DMS153 (cell line): ENCODE measurements around the gene DIABLO.
"Not testable (repeated sequence)": the region's sequence is repeated elsewhere in the genome, so short reads cannot be mapped to it uniquely, and the experiment has no call there.

Experiments
- DNase-seq: peaks from one replicate; lab custom pipeline; 2025; lab: John Stamatoyannopoulos, UW

DIABLO gene

GRCh38 chr12:122189626-122190475, 36.0 kb downstream of the DIABLO start:
- no peak for DNase-seq

DNA sequence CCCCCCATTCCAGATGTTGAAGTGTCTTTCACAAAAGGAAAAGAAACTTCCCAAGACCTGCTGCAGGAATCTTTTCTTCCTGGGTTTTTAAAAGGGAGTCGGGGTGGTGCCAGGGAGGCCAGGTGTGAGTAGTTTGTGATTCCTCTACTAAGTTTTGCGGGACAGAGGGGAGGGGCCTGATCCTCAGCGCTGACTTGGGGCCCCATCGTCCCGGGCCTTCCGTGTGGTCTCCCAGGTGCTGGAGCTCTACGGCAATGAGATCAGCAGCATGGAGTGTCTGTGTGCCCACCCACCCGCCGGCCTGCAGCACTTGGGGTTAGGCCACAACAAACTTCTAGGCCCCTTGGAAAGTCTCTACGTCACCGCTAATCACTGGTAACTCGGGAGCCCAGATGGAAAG, 38.4 kb downstream of the DIABLO start:
- no peak for DNase-seq

DNA sequence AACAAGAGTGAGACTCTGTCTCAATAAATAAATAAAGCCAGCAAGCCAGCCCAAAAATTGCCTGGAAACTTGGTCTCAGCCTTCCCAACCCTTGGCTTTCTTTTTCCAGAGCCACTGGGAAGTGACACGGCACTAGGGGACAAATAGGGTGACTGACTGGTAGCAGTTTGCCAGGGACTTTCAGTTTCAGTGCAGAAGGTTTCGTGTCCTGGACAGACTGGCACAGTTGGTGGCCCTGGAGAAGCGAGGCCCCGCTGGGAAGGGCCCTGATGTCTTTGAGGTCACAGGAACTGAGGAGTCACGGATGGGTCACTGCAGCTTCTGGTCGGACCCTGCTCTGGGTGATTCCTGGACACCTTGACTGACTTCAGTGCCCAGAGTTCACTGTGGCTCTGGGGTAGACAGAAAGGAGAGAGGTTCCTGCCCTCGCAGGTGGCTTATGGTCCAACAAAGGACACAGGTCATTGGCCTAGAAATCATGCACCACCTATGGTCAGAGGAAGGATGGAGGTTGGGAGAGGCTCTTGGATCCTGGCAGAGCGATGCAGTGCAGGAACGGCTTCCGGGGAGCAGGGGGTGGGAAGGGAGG, 40.3 kb downstream of the DIABLO start:
- no peak for DNase-seq

DNA sequence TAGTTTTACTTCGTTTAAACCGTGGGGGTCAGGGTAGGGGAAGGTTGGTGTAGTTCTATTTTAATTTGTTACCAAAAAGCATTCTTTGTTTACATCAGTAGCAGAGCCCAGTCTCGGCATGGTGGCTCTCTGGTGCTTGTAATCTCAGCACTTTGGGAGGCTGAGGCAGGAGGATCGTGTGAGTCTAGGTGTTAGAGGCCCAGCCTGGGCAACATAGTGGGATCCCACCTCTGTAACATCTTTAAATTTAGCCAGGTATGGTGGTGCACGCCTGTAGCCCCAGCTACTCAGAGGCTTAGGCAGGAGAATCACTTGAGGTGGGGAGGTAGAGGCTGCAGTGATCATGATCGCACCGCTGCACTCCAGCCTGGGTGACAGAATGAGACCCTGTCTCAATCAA, 40.8 kb downstream of the DIABLO start:
- no peak for DNase-seq

DNA sequence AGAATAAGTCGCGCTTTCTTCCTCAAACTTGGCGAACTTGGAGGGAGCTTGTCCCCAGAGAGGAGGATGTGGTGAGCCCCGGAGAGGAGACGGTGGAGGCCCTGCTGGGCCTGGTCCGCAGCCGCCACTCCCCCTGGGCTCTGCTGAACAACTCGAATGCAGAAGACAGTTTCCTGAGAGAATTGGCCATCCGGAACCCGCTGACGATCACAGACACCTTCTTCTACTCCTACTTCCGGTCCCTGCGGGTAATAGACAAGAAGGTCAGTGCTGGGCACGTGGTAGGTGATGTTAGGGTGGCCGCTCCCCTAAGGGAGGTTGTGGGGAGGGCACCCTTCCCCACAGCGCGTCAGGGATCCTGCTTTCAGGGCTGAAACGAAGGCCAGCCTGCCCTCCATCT, 41.3 kb downstream of the DIABLO start:
- DNase-seq: no peak

DNA sequence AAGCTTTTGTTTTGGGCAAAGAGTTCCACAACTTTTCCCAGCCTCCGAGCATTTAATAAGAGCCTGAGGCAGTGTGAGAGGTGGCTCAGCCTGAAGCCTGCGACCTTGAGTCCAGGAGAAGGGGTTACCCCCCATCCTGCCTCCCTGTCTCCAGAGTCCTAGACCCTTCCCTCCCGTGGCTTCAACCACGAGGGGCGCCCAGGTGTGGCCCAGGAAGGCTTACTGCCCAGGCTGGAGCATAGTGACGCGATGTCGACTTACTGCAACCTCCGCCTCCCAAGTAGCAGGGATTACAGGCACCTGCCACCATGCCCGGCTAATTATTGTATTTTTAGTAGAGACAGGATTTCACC, 42.3 kb downstream of the DIABLO start:
- no peak for DNase-seq

GRCh38 chr12:122182887-122183587, 42.8 kb downstream of the DIABLO start, which contains the start of gene LRRC43:
LRRC43 (plus strand) TSS chr12:122183123; CDS start chr12:122183145, 22 bp downstream.
- peak; percentile 36 for DNase-seq

DNA sequence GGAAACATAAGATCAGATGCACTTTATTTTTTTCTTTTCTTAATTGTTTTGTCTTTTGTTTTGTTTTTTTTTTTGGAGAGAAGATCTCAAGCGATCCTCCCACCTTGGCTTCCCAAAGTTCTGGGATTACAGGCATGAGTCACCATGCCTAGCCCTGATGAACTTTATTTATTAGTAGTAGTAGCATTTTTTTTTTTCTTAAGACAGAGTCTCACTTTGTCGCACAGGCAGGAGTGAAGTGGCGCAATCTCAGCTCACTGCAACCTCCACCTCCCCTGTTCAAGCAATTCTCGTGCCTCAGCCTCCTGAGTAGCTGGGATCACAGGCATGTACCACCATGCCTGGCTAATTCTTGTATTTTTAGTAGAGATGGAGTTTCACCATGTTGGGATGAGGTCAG, 49.4 kb downstream of the DIABLO start:
- not testable (repeated sequence) for DNase-seq

DNA sequence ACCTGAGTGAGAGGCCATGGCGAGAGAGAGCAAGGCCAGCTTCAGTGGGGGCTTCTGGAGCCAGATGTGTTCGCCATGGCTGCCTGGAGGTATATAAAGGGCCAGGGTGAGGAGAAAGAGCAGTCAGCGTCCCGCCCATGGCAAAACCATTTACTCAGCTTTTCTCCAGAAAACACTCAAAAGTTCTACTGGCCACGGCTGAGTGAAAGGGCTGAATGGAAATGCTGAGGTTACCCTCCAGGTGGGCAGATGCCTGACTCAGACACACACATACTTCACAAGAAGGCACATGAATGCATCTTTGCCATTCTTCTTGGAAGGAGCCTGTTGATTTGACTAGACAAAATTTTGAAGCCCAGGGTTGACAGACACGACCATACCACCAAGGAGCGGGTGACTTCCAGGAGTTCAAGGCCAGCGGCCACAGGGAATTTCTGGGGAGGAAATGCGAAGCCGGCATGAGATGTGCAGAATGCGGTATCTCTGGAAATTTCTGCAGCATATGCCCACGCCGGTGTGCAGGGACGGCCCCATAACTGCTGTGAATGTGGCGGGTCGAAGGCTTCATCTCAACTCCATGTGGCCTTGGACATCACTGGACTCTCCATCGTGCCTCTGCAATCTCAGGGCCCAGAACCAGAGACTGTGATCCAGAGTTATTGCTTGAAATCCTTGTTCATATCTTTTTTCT, 51.6 kb downstream of the DIABLO start, which contains the start of gene IL31:
Gene IL31 (minus strand): TSS at position 67 of the 691 bp plus-strand sequence. CDS start 49 bp downstream, at position 18.
- DNase-seq: no peak

DNA sequence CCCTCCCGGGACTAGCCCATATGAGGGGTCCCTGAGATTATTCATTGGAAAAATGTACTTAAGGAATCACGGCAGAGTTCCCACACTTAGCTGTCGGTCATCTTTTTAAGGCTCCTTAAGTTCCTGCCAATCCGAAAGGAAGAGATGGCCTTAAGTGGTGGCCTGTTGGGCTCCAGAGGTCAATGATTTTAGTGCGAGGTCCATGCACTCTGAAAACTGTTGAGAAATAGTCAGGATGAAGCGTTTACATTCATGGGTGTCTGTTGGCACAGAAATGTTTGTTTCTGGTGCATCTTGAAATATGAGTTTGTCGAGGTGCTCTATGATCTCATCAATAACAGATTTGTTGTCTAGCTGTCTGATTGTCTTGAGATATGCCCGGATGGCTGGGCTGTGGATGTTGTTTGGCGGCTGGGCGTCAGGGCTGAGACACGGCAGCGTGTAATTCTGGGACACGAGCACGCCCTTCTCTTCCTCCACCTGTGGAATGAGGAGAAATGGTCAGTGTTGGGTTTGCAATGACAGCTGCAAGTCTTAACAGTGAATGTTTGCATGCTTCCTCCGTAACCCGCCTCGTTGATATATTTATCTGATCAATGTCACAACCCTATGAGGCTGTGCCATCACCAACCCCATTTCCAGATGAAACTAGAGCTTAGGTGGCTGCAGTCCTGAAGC, 53.5 kb downstream of the DIABLO start:
- DNase-seq: no peak

GRCh38 chr12:122171399-122171798, 54.5 kb downstream of the DIABLO start:
- no peak for DNase-seq

- no peak for DNase-seq
Measured at GRCh38 chr12:122168492-122168891, 57.4 kb downstream of the DIABLO start.

DNA sequence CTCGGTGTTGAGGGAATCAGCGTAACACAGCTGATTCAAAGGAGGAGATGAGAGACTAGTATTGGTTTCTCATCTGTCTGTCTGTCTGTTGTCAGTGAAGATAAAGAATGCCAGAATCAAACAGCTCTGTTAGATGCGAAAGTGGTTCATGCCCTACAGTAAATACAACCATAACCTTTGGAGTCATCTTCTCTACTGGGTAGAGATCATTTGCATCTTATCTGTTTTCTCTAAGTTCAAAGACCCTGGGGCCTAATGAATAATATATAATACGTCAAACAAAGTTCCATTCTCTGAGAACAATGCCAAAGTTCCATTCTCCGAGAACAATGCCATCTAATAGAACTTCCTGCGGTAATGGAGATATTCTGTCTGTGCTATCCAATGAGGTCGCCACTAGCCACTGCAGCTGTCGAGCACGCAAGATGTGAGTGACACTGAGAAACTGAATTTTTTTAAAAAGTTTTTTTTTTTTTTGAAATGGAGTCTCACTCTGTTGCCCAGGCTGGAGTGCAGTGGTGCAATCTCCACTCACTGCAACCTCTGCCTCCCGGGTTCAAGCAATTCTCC, 58.4 kb downstream of the DIABLO start:
- DNase-seq: no peak

GRCh38 chr12:122166422-122167349, 59.2 kb downstream of the DIABLO start:
- no peak for DNase-seq

GRCh38 chr12:122162976-122163375, 62.9 kb downstream of the DIABLO start:
- DNase-seq: no peak

DNA sequence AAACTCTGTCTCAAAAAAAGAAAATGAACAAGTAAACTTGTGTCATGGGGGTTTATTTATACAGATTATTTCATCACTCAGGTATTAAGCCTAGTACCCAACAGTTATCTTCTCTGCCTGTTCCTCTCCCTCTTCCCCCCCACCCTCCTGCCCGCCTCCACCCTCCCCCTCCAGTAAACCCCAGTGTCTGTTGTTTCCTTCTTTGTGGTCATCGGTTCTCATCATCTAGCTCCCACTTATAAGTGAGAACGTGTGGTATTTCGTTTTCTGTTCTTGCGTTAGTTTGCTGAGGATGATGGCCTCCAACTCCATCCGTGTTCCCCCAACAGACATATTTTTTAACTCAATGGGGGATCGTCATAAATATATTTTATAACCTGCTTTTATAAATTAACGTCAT, 64.2 kb downstream of the DIABLO start:
- DNase-seq: no peak

DNA sequence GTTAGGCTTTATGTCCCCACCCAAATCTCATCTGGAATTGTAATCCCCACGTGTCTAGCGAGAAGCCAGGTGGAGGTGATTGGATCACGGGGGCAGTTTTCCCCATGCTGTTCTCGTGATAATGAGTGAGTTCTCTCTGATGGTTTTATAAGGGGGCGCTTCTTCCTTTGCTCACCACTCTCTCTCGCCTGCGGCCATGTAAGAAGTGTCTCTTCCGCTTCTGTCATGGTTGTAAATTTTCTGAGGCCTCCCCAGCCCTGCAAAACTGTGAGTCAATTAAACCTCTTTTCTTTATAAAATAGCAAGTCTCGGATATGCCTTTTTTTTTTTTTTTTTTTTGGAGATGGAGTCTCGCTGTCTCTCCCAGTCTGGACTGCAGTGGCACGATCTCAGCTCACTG, 65.1 kb downstream of the DIABLO start:
- no peak for DNase-seq

DNA sequence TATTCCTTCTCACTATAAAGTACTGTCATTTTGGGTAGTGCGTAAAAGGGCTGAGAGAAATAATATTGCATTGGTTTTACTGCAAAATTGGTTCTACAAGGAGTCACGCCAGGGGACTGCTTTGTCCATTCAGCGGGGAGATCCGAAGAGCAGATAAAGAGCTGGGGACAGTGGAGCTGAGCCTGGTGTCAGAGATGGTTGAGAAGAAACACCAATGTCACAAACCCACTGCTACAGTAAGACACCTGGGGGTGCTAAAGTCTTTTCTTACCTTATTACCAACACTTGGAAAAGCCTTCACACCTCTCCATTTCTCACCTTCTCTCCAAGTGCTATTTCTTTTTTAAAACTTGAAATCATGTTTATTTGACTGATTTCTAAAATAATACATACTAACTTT, 66.0 kb downstream of the DIABLO start:
- no peak for DNase-seq

- DNase-seq: no peak
Measured at GRCh38 chr12:122158700-122159285, 67.1 kb downstream of the DIABLO start.
